Spleen (tissue), 7 donors: ENCODE measurements around the gene HMGB2.

Source experiments
- POLR2A ChIP-seq, 3 donors: fragments of 450-650 bp; IDR thresholded peaks; one replicate each; pipeline ENCODE4 v1.5.1; 2017; ENCODE audit warnings: antibody characterized with exemption in 3 of 3, mild to moderate bottlenecking in 1 of 3
- TF ChIP-seq, protein P1 (sequence below), 11 experiments: fragments of 200-600 bp in 7 of 11; fragments of 450-650 bp in 4 of 11; sonication (generic) in 4 of 11; IDR thresholded peaks in 8 of 11; conservative IDR thresholded peaks in 3 of 11; 1 replicate in 7 of 11; 2 replicates in 4 of 11; pipeline versions ENCODE4 v1.4.0 to v1.8.0; 2016 to 2021; ENCODE audit warnings: antibody characterized with exemption in 11 of 11, inconsistent platforms in 4 of 11, mild to moderate bottlenecking in 1 of 11
- donor health status: DM: no; HTN: no; CAD: no; lungs with moderate emphysema.
- donor health status: DM: no; HTN: no; CAD: no.
- donor health status: DM: no; HTN: no; CAD: no.

DNA sequence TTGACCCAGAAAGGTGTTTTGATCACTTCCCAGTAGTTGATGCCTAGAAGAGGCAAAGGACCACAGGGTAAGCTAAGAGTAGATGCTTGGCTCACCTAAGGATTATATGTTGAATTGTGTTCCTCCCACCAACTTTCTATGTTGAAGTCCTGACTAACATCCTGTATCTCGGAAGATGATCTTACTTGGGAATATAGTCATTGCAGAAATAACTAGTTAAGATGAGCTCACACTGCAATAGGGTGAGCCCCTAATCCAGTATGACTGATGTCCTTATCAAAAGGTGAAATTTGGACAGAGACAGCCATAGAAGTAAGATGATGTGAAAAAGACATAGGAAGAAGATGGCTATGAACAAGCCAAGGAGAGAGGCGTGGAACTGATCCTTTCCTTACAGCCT lies 3.3 kb upstream of the HMGB2 start:
- TF ChIP-seq, protein P1, sequence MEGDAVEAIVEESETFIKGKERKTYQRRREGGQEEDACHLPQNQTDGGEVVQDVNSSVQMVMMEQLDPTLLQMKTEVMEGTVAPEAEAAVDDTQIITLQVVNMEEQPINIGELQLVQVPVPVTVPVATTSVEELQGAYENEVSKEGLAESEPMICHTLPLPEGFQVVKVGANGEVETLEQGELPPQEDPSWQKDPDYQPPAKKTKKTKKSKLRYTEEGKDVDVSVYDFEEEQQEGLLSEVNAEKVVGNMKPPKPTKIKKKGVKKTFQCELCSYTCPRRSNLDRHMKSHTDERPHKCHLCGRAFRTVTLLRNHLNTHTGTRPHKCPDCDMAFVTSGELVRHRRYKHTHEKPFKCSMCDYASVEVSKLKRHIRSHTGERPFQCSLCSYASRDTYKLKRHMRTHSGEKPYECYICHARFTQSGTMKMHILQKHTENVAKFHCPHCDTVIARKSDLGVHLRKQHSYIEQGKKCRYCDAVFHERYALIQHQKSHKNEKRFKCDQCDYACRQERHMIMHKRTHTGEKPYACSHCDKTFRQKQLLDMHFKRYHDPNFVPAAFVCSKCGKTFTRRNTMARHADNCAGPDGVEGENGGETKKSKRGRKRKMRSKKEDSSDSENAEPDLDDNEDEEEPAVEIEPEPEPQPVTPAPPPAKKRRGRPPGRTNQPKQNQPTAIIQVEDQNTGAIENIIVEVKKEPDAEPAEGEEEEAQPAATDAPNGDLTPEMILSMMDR (IDR thresholded peaks at IDR 0.05 in 8 of 11, conservative IDR thresholded peaks at IDR 0.05 in 3 of 11) = no peak
- no peak for TF ChIP-seq POLR2A (IDR thresholded peaks at IDR 0.05)
